ENCODE measurements around the gene PDE4D. TPM values are rescaled to one million over a fixed set of nuclear protein-coding genes. Genes with fewer than 3 reads are reported as not detected.

Gene PDE4D
- total and polyA plus RNA-seq, 2 donors (not counting 1 experiment from before 2014, with no cell fraction given), result 14.9 to 171 TPM

- H2AFZ ChIP-seq (ENCODE audit: insufficient read depth, low read depth, low read length, poor library complexity, severe bottlenecking), result no peak overlapping the region
- H3K4me1 ChIP-seq (ENCODE audit: control insufficient read depth in 2 of 2, insufficient read depth in 2 of 2, low read length in 2 of 2), result no peaks in the 10 kb centered on the region
- H4K20me1 ChIP-seq (ENCODE audit: control insufficient read depth, insufficient read depth, low read length, poor library complexity, severe bottlenecking), result no peaks in the 10 kb centered on the region
- no peak overlapping the region for H3K4me2 ChIP-seq (replicated peaks; ENCODE audit: low read depth, low read length, poor library complexity, severe bottlenecking)
- Mint-ChIP-seq H3K4me1 (peaks cover 15% of the 10 kb centered on the region), H3K4me3 (no peak overlapping the region), H3K27ac (no peak overlapping the region), H3K27me3 (no peaks in the 10 kb centered on the region), H3K9me3 (ENCODE audit: insufficient read depth) (no peaks in the 10 kb centered on the region)
- CTCF ChIA-PET, result no interaction called here
- H3K79me2 ChIP-seq (ENCODE audit: control insufficient read depth, insufficient read depth, low read length), result no peaks in the 10 kb centered on the region
- no peaks in the 10 kb centered on the region for H3K36me3 ChIP-seq (replicated peaks in 1 of 2; ENCODE audit: control extremely low read depth in 1 of 2, control insufficient read depth in 1 of 2, extremely low read depth in 1 of 2, insufficient read depth in 2 of 2, low read length in 1 of 2)
- no peak for DNase-seq
- 100% methylated on average over 1 of the region's 2 CpGs for WGBS (ENCODE audit: insufficient coverage)
- no peaks in the 10 kb centered on the region for H3K9me3 ChIP-seq (ENCODE audit: control extremely low read depth in 1 of 3, control insufficient read depth in 2 of 3, insufficient read depth in 1 of 3, low read length in 2 of 3)
- H3K27me3 ChIP-seq (replicated peaks in 1 of 4; ENCODE audit: control extremely low read depth in 1 of 4, control insufficient read depth in 3 of 4, insufficient read depth in 4 of 4, low read length in 3 of 4), result no peaks in the 10 kb centered on the region
- no peak overlapping the region for H3K9ac ChIP-seq (ENCODE audit: low read length)
- no peak for TF ChIP-seq EZH2 (IDR thresholded peaks at IDR 0.05; ENCODE audit: borderline replicate concordance, insufficient read depth, low read depth, low read length, poor library complexity, severe bottlenecking)
- TF ChIP-seq CTCF (IDR thresholded peaks at IDR 0.05), result no peak
- intact Hi-C loops (cut with micrococcal nuclease), result no loop called here
- POLR2A ChIA-PET, result interaction anchor here (0.6 kb wide), 1 partner anchor 15 kb away, joined by 3 read pairs; no protein-coding TSS in a partner anchor
- H3K4me3 ChIP-seq (ENCODE audit: control extremely low read depth in 1 of 5, extremely low read depth in 1 of 5, insufficient read depth in 1 of 5, low read depth in 2 of 5, low read length in 4 of 5), result no peak overlapping the region
- no peak for ATAC-seq (ENCODE audit: low read depth)
- H3K27ac ChIP-seq (ENCODE audit: low read length in 2 of 2), result no peak overlapping the region
Measured at GRCh38 chr5:59543821-59544442, 349.6 kb downstream of the PDE4D start.

GRCh38 chr5:59542851-59543820, 350.4 kb downstream of the PDE4D start:
- Mint-ChIP-seq H3K27ac (no peak overlapping the region), H3K27me3 (no peaks in the 10 kb centered on the region), H3K4me1 (peaks cover 15% of the 10 kb centered on the region), H3K9me3 (ENCODE audit: insufficient read depth) (no peaks in the 10 kb centered on the region), H3K4me3 (no peak overlapping the region)
- no peak overlapping the region for H3K4me3 ChIP-seq (ENCODE audit: control extremely low read depth in 1 of 5, extremely low read depth in 1 of 5, insufficient read depth in 1 of 5, low read depth in 2 of 5, low read length in 4 of 5)
- H3K9me3 ChIP-seq (ENCODE audit: control extremely low read depth in 1 of 3, control insufficient read depth in 2 of 3, insufficient read depth in 1 of 3, low read length in 2 of 3), result no peaks in the 10 kb centered on the region
- no peak for TF ChIP-seq CTCF (IDR thresholded peaks at IDR 0.05)
- ATAC-seq (ENCODE audit: low read depth) (no peak), DNase-seq (no peak)
- H2AFZ ChIP-seq (ENCODE audit: insufficient read depth, low read depth, low read length, poor library complexity, severe bottlenecking), result no peak overlapping the region
- CTCF ChIA-PET, result no interaction called here
- no peak overlapping the region for H3K4me2 ChIP-seq (replicated peaks; ENCODE audit: low read depth, low read length, poor library complexity, severe bottlenecking)
- no peak overlapping the region for H3K9ac ChIP-seq (ENCODE audit: low read length)
- no peaks in the 10 kb centered on the region for H3K79me2 ChIP-seq (ENCODE audit: control insufficient read depth, insufficient read depth, low read length)
- no peaks in the 10 kb centered on the region for H4K20me1 ChIP-seq (ENCODE audit: control insufficient read depth, insufficient read depth, low read length, poor library complexity, severe bottlenecking)
- WGBS (ENCODE audit: insufficient coverage), result 100% methylated on average over 1 of the region's 6 CpGs
- intact Hi-C loops (cut with micrococcal nuclease), result no loop called here
- POLR2A ChIA-PET, result no interaction called here
- no peak overlapping the region for H3K27ac ChIP-seq (ENCODE audit: low read length in 2 of 2)
- no peaks in the 10 kb centered on the region for H3K36me3 ChIP-seq (replicated peaks in 1 of 2; ENCODE audit: control extremely low read depth in 1 of 2, control insufficient read depth in 1 of 2, extremely low read depth in 1 of 2, insufficient read depth in 2 of 2, low read length in 1 of 2)
- no peaks in the 10 kb centered on the region for H3K4me1 ChIP-seq (ENCODE audit: control insufficient read depth in 2 of 2, insufficient read depth in 2 of 2, low read length in 2 of 2)
- H3K27me3 ChIP-seq (replicated peaks in 1 of 4; ENCODE audit: control extremely low read depth in 1 of 4, control insufficient read depth in 3 of 4, insufficient read depth in 4 of 4, low read length in 3 of 4), result no peaks in the 10 kb centered on the region
